ENCODE results near the gene KMT2E. TPM values are rescaled to one million over a fixed set of nuclear protein-coding genes. Genes with fewer than 3 reads are reported as not detected.
A peak's percentile ranks its signal among the peaks of the same experiment; 100 is the strongest.
"Not testable (repeated sequence)": the region's sequence is repeated elsewhere in the genome, so short reads cannot be mapped to it uniquely, and the experiment has no call there.

Gene KMT2E
- total RNA-seq, 1 donor from 2014 or later, result 35.1 TPM

DNA sequence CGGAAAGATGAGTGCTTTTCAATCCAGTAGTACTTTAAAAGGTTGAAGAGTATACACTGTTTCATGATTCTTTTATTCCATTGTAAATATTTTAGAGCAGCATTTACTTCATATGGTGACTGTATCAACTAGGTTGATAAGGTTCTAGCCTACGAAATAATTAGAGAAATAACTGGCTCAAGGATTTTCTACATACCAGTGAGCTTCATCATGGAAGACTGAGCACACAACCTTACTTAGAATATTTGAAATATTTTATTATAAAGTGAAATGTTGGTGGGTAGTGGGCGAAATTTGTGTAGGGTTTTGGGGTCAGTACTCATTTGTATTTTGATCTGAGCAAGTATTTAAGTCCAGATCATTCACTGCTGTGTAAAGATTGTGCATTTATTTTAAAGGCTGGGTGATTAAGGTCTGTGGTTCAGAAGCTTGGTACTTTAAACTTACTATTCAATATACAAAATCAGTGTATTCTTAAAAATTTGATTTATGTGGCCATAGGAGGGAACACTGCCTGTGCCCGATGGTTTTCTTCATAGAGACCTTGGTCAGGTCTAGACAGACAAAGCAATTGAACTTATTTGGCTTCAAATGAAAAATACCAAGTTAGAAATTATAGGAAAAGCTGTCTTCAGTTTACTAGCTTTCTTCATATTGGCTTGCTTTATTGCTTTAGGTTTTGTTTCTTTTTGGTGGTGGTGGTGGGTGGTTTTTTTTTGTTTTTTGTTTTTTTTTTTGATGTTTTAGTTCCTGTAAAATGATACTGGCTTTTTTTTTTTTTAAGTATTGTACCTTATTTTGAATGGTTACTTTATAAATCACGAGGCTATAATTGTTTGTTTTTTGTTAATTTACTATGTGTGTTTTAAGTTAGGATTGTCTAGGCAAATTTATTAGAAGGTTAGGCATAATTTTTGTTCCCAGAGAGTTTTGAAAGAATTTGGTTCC lies 3.0 kb downstream of the KMT2E start:
- DNase-seq (ENCODE audit: missing footprints) (no peak), ATAC-seq (no peak)
- intact Hi-C loops (cut with DNase I), result loop anchor here (5.0 kb wide), 1 partner anchor 40 kb away; no protein-coding TSS in a partner anchor

DNA sequence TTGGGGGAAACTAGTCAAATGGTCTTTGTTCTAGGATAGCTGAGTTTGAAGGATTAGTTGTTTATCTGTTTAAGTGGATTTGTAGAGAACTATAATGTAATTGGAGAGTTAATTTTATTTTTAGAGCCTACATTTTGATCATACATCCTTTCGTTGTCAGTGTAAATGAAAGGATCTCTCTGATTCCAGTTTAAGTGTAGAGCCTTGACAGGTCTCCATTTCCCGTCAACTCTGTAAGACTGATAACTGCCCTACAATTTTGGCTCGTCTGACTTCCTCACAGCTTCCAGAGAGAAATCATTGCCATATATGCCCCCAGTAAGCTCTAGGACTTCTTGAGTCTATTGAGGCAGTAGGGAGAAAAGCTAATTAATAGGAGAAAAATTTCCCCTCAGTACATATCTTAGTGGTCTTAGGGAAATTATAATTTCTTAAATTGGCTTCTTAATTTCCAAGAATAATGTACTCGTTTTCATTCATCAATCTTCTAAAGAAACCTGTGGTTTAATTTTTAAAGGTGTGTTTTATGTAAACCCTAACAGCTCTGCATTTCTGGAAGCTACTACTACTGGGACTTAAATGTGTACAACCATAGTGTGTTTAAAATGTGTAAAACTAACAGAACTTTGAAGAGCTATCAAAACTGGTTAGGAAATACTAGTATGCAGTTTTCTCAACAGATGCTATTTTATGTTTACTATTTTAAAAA lies 3.8 kb downstream of the KMT2E start:
- DNase-seq (ENCODE audit: missing footprints), result no peak
- intact Hi-C loops (cut with DNase I), result loop anchor here (5.0 kb wide), 1 partner anchor 39 kb away; no protein-coding TSS in a partner anchor
- no peak for ATAC-seq

GRCh38 chr7:105019269-105019668 lies 5.3 kb downstream of the KMT2E start:
- no peak for ATAC-seq
- DNase-seq (ENCODE audit: missing footprints), result no peak
- intact Hi-C loops (cut with DNase I), result loop anchor here (5.0 kb wide), 1 partner anchor 38 kb away; no protein-coding TSS in a partner anchor

GRCh38 chr7:105020926-105021325 lies 6.9 kb downstream of the KMT2E start:
- DNase-seq (ENCODE audit: missing footprints) (no peak), ATAC-seq (no peak)
- intact Hi-C loops (cut with DNase I), result no loop called here

DNA sequence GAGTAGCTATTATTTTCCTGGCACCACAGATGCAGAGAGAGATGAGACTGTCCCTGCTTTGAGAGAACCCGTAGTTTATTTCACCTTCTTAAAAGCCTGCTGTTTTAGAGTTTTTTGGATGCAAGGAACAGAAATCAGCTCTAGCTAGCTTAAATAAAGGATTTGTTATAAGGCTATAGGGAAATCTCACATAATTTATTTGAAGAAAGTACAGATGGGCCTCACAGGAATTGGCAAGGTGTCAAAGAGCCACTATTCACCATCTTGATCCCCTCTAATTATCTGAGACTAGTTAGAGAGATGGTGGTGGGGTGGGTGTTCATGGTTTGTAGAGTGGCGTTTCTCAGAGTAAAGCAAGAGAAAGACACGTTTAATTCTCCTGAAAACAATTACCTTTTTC lies 7.3 kb downstream of the KMT2E start:
- ATAC-seq (no peak), DNase-seq (ENCODE audit: missing footprints) (no peak)
- intact Hi-C loops (cut with DNase I), result no loop called here

DNA sequence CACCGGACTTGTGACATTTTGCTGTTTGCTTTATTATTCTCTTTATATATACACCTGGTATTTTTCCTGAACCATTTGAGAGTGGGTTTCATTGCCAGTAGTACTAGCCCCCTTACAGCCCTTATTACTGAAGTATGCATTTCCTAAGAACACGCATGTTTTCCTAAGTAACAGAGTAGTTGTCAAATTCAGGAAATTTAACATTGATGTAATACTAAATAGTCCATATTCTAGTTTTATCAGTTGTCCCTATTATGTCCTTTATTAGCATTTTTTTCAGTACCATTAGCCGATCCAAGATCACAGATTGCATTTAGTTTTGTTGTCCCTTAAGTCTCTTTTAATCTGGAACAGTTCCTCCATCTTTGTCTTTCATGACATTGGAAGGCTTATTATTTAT lies 8.0 kb downstream of the KMT2E start:
- DNase-seq (ENCODE audit: missing footprints) (no peak), ATAC-seq (no peak)
- intact Hi-C loops (cut with DNase I), result no loop called here

GRCh38 chr7:105022458-105022857 lies 8.5 kb downstream of the KMT2E start:
- DNase-seq (ENCODE audit: missing footprints), result no peak
- no peak for ATAC-seq
- intact Hi-C loops (cut with DNase I), result no loop called here

- no peak for ATAC-seq
- intact Hi-C loops (cut with DNase I), result no loop called here
- DNase-seq (ENCODE audit: missing footprints), result no peak
Measured at GRCh38 chr7:105024734-105025133, 10.7 kb downstream of the KMT2E start.

- DNase-seq (ENCODE audit: missing footprints) (no peak), ATAC-seq (no peak)
- intact Hi-C loops (cut with DNase I), result no loop called here
Measured at GRCh38 chr7:105026750-105027149, 12.7 kb downstream of the KMT2E start.

GRCh38 chr7:105027176-105027853 lies 13.3 kb downstream of the KMT2E start:
- DNase-seq (ENCODE audit: missing footprints), result no peak
- intact Hi-C loops (cut with DNase I), result no loop called here
- ATAC-seq, result no peak

GRCh38 chr7:105028004-105028403 lies 14.0 kb downstream of the KMT2E start:
- DNase-seq (ENCODE audit: missing footprints) (no peak), ATAC-seq (no peak)
- intact Hi-C loops (cut with DNase I), result no loop called here

- intact Hi-C loops (cut with DNase I); DNase-seq (ENCODE audit: missing footprints); ATAC-seq: not testable (repeated sequence)
Measured at GRCh38 chr7:105028941-105029340, 14.9 kb downstream of the KMT2E start.

DNA sequence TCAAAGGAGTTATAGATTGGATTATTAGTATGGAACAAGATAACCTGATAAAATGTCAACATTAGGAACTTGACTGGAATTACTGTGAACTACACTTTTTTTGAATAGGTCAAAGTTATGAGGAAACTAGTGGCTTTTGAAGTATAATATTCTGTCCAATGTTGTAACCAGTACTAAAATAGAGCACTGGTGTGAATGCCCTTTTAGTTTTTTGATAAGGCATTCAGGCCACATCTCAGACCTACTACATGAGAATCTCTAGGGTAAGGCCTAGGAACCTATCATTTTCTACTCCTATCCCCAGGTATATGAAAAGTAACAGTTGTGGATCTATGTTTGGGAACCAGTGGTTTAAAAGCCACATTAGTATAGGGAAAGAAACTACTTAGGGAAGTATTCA lies 16.4 kb downstream of the KMT2E start:
- intact Hi-C loops (cut with DNase I), result no loop called here
- DNase-seq (ENCODE audit: missing footprints) (no peak), ATAC-seq (no peak)

DNA sequence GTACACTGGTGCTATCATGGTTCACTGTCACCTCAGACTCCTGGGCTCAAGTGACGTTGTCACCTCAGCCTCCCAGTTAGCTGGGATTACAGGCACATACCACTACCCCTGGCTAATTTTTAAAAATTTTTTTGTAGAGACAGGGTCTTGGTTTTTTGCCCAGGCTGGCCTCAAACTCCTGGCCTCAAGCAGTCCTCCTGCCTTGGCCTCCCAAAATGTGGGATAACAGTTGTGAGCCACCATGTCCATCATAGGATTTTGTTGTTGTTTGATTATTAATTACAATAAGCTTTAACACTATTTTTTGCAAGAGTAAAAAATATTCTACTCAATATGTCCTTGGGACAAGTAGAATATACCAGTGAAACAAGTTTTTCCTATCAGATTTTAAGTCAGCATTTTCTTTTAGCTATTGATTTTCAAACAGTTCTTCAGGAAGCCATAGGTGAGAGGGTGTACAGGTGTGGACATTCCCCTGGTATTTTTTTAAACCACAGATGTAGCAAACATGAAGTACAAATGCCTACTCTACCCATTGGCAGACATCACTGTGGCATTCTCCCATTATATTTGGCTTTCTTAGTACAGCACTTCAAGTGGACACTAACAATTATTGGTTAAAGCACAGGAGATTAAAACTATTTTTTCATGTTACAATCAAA lies 18.7 kb downstream of the KMT2E start:
- intact Hi-C loops (cut with DNase I), result no loop called here
- no peak for DNase-seq (ENCODE audit: missing footprints)
- no peak for ATAC-seq

DNA sequence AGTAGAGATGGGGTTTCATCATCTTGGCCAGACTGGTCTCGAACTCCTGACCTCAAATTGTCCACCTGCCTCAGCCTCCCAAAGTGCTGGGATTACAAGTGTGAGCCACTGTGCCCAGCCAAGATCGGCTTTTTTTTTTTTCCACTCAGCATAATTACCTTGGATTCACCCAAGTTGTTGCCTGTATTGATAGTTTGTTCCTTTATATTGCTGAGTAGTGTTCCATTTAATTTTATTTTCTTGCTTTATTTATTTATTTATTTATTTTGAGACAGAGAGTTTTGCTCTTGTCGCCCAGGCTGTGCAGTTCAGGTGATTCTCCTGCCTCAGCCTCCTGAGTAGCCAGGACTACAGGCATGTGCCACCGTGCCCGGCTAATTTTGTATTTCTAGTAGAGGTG lies 21.3 kb downstream of the KMT2E start:
- ATAC-seq (no peak), DNase-seq (ENCODE audit: missing footprints) (no peak)
- intact Hi-C loops (cut with DNase I), result no loop called here

GRCh38 chr7:105036217-105037168 lies 22.5 kb downstream of the KMT2E start:
- peak; percentile 63 for DNase-seq (ENCODE audit: missing footprints)
- peak; percentile 20 for ATAC-seq
- intact Hi-C loops (cut with DNase I), result no loop called here

DNA sequence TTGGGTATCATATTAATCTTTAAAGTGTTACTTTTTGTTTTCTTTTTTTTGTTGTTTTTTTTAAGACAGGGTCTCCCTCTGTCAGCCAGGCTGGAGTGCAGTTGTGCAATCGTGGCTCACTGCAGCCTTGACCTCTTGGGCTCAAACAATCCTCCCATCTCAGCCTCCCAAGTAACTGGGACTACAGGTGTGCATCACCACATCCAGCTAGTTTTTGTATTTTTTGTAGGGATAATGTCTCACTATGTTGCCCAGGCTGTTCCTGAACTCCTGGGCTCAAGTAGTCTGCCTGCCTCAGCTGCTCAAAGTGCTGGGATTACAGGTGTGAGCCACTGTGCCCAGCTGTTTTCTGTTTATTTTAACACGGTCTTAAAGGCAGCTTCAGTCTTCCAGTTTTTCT lies 23.3 kb downstream of the KMT2E start:
- intact Hi-C loops (cut with DNase I), result no loop called here
- ATAC-seq (no peak), DNase-seq (ENCODE audit: missing footprints) (no peak)
